HG03025 (cell line): ENCODE measurements around the gene RTN4RL1.

Experiments
- ATAC-seq: cut with Tn5 transposase; IDR thresholded peaks from one replicate; pipeline ENCODE4 v1.9.1; 2021; ENCODE audit warnings: mild to moderate bottlenecking, moderate library complexity; ENCODE audit not compliant: unreplicated experiment, low FRiP score

RTN4RL1 gene, protein sequence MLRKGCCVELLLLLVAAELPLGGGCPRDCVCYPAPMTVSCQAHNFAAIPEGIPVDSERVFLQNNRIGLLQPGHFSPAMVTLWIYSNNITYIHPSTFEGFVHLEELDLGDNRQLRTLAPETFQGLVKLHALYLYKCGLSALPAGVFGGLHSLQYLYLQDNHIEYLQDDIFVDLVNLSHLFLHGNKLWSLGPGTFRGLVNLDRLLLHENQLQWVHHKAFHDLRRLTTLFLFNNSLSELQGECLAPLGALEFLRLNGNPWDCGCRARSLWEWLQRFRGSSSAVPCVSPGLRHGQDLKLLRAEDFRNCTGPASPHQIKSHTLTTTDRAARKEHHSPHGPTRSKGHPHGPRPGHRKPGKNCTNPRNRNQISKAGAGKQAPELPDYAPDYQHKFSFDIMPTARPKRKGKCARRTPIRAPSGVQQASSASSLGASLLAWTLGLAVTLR

DNA sequence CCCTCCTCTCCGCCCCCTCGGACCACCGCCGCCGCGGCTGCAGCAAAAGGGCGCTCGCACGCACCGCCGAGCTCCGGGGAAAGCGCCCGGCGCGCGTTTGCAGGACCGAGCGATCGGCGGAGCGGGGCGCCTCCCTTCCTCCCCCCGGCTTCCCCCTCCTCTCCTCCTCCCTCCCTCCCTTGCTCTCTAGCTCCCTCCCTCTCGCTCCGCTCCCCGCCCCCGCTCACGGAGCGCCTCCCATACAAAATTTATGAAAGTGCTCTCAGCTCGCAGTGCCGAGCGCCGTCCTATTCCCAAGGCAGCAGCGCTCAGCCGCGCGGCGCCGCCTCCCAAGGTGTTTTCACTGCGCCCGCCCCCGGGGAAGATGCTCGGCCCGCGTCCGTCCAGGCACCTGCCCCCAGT lies at the start of gene RTN4RL1:
TSS of gene RTN4RL1 (minus strand) at position 115 of the 402 bp plus-strand sequence. CDS start 469 bp downstream, outside the sequence.
- ATAC-seq = no peak

DNA sequence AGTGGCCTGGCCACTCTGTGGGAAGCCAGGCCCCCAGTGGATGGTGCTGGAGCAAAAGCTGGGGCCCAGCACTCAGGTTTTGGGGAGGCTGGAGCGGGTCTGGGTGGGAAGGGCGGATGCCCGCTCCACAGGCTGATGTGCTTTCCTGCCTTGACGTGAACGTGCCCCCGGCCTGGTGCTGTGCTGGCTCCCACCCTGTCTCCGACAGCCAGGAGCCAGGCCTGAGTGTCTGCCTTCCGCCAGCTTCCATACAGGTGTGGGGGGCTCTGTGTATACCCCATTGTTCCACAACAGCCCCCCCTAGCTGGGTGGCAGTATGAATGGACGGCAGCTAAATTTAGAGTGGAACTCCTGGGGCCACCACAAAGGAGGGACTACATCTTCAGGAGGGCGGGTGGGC lies 49.8 kb upstream of the RTN4RL1 start:
- ATAC-seq = no peak

DNA sequence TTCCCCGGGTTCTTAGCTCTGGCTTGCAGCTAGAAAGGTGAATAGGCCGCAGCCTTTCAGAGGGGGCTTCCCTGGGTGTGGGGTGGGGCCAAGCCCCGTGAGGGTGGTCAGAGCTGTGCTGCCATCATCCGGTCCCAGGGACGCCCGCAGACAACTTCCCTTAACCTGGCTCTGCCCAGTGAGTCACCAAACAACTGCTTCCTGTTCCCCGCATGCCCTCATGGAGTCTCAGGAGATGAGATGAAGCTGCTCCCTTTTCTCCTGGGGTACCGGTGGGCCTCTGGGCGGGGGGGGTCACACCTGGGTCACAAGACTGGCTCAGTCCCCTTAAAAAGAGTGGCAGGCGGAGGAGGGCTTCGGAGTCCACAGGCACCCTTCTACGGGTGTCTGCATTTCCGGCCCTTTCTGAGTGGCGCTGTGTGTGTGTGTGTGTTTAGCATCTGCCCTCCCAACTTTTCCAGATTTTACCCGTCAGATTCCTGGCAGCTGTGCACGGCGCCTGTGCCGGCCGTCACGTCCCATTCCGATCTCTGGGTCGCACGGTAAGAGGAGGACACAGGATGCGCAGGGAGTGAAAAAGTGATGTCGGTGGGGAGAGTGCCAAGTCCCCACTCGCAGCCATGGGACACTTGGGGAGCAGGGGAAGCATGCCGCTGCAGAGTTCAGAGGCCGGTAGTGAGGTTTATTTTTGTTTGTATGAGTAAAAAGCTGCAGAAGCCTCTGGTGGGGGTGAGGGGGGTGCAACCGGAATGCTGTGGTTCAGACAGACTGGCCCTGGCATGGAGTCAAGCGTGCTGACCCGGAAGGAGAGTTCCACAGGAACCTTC lies 46.5 kb upstream of the RTN4RL1 start:
- ATAC-seq = no peak

DNA sequence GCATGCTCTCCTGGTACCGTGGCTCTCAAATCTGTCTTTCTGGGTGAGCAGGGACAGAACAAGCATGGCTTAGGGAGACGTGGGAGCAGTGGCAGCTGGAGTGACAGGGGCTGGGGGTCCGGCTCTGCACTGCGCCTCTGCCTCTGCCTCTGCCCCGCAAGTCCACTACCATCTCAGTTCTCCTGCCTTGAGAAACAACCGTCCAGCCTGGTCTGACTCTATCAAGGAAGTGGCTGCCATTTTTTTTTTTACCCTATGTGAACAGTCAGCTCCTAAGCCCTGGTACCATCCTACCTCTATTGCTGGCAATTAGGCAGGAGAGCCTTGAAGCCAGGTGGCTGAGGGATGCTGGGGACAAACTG lies 45.9 kb upstream of the RTN4RL1 start:
- no peak for ATAC-seq

DNA sequence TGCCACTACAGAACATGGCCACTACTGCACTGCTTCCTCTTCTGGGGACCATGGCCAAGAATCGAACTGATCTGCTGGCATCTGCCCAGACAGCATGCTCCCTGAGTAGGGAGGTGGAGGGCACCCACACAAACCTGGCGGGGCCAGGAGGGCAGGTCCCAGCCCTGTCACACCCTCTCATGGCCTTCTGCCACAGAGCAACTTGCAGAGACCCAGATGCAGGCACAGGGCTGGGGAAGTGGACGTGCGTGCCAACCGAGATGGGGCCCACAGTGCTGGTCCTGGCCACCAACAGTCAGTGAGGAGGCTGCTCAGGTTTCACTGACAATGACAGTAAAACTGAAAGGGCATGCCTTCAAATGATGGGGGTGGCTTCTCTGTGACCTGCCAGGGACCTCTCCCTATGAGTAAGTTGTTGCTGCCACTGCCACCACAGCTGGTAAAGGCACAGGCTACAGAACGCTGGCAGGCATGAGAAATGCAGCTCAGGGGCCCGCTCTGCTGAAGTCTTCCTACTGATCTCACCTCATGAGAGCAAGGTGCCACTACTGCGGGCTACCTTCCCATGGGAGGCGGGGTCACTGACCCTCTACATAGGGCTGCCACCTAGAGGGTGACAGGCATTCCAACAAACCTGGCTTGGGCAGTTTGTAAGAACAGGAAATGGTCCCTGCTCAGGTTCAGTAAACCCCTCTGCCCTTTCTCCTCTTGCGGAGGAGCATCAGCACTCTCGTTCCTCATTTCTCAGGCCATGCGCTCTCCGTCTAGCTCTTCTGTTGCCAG lies 45.3 kb upstream of the RTN4RL1 start:
- ATAC-seq = peak; percentile 52

DNA sequence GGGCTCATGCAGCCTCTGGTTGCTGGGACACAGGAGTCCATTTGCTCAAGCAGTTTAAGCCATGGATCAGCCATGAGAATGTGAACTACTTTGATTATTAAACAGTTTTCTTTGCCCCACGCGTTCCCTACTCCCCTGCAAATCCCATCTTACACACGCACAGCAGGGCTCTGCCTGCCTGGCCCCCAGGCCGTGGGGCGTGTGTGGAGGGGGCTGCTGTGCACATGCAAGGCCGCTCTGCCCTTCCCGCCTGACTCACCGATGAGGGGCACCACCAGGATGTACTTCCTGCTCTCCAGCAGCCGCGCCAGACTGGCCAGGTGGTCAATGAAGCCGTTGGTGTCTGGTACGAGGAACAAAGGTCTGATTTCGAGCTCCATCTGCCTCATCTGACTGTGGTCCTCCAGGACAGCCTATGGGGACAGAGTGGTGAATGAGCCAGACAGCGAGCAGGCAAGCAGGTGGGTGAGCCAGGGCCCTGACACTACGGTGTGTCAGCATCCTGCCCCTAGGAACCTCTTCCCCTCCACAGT lies 43.5 kb upstream of the RTN4RL1 start:
- no peak for ATAC-seq

DNA sequence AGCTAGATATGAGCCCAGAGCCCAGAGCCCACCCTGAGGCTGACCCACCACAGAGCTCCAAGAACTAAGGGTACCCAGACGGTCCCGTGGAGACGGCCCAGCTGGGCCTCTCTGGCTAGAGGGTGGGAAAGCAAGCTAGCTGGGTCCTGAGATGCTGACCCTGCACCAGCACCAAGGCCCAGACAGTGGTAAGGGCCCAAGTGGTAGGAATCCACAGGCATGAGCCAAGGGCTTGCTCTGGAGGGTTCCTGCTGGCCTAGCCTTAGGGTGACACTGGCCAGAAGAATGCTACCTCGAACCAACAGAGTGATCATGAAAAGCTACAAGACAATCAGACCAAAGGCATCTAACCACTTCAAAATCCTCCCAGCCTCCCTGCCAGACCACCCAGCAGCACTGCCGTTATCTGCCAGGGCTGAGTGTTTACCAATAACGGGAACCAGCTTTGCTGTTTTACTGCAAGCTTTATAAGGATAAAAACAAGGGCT lies 42.9 kb upstream of the RTN4RL1 start:
- ATAC-seq = no peak

DNA sequence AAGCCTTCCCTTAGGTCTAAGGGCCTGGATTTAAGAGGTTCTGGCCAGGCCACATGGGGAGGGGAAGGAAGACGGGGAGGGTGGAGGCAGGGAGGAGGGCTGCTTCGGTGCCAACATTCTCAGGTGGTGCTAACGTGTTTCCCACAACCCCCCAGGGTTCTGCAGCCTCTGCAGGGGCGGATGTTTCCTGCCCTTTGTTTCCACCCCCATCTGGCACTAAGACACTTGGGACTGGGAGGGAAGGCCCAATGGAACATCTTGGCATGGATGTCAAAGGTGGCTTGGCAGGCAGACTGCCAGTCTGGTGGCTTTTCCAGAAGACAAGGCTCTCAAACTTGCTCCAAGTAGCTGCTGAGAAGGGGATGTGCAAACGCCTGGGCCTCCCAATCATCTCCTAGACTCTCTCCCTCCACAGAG lies 42.5 kb upstream of the RTN4RL1 start:
- ATAC-seq = no peak

DNA sequence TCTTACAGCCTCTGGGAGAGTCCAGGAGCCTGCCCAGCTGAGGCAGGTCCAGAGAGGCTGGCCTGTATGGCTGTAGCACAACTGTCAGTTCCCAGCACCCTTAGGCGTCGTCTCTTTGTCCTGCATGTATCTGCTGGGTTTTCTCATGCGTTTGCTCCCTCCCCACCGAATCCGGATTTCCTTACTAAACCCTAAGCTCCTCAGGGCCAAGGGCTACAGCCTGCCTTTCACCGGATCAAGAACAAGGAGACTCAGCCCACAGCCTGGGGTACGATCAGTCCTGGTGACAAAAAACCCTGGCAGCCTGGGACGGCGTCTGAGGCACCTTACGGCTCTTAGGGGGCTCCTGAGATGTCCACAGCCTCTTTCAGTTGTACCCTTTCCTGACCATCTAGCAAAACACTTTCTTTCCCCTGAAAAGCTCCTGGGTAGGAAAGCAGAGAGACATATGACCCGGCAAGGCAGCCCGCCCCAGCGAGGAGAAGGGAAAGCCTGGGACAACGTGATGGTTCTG lies 42.0 kb upstream of the RTN4RL1 start:
- no peak for ATAC-seq

DNA sequence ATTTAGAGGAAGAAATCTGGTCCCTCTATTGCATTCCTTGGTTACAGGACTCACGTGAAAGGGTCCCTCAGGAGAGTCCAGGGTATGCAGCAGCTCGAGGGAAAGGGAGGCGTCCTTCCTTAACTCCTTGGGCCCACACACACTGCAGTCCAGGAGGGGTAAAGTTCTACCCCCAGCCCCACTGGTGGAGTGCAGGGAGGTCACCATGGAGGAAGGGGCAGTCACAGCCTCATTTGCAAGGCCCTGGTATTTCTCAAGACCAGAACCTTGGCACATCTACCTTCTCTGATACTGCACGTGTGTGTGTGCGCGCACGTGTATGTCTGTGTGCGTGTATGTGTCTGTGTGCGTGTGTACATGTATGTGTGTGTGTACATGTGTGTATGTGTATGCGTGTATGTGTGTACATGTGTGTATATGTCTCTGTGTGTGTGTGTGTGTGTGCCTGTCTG lies 40.8 kb upstream of the RTN4RL1 start:
- no peak for ATAC-seq

DNA sequence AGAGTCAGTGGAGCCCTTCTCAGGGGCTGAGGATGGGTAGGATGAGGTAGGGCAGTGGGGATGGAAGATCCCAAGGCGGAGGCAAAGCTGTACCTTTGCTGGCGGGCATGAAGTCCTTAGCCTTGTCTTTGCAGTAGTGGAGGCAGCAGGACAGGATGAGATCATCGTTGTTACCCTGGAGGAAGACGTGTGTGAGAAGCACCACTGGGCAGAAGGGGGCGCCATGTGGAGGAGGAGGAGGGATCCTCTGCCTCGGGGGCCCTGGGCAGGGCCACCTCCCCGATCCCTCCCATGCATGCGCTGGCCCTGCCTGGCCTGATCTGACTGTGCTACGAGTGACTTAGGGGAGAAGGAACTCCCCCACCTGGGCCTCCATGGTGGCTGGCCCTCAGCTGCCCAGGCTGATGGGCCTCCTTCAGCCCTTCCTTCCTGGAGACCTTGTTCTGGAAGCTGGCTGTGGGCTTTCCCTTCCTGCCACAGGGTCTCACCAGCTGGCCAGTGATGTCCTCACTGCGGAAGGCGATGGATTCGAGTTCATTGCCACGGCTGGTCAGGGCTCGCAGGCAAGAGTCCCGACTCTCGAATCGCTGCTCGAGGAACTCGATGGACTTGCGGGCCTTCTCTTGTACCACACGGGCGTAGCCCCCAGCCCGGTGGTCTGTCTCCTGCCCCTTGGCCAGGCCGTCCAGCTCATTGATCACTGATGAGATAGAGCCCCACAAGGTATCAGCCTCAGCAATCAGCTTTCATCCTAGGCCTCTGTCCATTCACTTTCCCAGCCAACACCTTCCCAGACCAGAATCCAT lies 40.0 kb upstream of the RTN4RL1 start:
- ATAC-seq = no peak

DNA sequence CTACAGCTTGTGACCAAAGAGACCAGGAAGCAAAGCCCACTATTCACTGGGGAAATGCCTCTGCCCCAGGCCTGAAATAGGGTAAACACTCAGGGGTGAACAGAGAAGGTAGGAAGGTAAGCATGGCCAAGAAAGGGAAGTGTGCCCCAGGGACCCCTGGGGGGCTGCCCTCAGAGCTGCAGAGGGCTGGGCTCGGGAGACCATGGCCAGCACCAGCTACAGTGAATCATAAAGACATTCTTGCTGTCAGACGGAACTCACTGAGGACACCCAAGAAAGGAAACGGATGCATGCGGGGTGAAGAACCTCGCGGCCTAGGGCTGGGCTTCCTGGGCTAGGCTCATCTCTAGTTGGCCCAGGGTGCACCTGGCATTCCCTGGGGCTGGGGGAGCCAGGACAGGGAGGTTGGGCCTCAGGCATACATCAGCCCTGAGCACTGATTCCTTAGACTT lies 39.4 kb upstream of the RTN4RL1 start:
- ATAC-seq = no peak

DNA sequence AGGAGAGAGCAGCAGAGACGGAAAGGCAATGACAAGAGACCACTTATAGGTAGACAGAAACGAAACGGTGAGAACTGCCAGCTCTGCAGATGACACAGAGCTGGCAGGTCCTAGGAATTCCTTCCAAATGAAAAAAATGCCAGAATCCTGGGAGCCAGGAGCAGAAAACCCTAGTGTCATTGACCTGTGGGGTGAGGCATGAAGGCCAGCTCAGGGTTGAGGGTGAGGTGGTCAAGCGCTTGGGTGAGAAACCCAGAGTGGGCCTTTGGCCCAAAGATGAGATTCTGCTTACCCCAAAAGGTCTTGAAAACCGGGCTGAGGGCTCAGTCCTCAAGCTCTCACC lies 39.0 kb upstream of the RTN4RL1 start:
- ATAC-seq = no peak

DNA sequence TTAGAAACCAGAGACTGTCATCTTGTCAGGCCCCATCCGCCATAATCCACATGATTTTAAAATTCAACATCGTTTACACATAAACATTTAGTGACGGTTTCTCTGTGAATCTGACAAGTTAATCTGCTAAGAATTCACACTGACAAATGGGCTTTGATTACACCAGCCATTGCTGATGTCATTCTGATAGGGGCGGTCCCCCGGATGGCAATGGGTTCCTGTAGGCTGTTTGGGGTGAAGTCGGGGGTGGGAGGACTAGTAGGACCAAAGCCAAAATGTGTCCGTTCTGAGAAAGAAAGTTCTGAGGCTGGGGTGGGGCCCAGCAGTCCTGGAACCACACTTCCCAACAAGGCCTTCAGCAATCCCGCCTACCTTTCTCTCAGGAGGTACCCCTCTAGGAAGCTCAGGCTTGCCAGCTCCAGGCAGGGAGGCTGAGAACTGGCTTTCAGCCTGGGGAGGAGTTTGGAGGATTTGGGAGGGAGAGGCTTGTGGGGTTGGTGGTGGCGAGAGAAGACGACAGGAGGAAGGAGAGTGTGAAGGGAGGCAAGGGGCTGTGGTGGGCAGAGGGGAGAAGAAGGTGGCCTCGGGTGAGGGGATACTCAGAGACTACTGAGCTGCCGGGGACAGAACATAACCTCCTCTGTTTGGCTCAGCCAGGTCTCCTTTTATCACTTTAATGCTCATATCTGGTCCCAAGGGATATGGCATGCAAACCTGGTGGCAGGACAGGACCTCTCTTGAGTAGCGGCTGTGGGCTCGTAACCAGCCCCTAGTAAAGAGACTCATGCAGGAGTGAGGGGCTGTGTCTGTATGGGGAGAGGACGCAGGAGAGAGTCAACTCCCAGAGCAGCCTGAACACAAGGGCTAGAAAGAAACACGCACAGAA lies 38.4 kb upstream of the RTN4RL1 start:
- no peak for ATAC-seq

DNA sequence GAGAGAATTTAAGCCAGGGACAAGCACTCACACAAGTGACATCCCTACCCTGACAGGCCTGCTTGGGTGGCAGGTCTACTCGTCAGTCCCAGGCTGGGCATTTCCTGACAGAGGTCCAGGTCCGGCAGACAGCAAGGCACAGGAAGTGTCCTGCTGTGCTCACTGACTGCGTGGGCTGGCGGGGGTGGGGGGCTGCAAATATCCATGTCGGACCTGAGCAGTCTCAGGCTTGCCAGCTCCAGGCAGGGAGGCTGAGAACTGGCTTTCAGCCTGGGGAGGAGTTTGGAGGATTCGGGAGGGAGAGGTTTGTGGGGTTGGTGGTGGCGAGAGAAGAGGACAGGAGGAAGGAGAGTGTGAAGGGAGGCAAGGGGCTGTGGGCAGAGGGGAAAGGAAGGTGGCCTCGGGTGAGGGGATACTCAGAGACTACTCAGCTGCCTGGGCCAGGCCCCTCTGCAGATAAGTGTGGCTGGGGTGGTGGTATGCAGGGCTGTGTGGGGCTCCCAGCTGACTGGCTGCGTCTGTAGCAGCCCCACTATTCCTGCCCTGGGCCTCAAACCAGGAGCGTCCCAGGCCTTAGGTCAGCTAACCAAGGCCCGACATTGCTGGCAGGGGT lies 37.5 kb upstream of the RTN4RL1 start:
- ATAC-seq = no peak

DNA sequence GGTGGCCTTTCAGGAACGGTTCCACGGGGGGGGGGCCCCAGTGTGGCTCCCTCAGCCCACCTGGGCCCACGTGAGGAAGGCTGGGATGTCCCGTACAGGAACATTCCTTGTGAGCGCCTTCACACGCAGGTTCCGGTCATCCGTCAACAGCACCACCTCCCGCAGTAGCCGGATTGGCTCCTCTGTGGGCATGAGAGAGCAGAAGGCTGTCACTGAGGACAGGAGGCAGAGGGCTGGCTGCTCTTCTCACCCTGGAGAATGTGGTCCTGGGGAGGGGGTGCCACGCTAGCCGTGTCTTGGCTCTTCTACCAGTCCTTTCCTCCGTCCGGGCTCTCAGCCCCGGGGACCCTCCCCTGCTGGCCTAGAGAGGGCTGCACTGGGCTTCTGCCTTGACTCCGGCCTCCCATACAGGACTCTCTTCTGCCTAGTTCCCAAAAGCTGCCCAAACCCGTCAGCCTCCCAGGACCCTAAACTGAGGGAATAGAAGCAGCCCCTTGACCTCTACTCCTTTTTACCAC lies 36.4 kb upstream of the RTN4RL1 start:
- no peak for ATAC-seq

DNA sequence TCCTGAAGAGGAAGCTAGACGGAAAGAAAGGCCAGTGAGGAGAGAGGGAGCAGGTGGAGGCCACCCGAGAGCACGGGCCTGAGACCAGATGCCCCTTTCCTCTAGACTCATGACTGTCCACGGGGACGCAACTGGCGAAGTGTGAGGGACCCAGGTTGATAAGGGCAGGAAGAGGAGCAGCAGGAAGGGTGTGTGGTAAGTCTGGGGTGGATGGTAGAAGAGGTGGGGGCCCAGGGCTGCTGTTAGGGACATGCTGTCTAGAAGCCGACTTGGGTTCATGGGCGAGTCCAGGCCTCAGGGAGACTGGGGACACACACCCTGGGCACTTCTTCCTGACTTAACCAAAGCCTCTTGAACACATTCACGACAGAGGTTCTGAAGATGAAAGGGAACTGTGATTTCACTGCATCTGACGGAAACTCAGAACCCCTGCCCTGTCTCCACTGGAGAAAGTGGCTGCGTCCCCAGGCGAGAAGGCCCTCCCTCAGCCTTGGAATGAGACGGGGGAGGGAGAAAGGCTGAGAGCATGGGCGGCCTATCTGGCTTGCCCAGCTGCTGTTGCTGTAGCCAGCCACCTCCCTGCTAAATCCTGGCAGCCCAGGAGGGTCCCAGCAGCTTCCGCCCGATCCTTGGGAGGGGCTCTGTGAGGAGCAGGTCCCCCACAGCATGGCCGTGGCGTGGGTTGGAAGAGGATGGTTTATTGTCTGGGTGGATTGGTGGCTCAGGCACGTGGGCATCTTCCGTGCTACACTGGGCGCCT lies 35.7 kb upstream of the RTN4RL1 start:
- no peak for ATAC-seq
